Breast epithelium (tissue), 3 donors: Measurements from ENCODE around the gene CSF2.

Source experiments
- POLR2A ChIP-seq: fragments of 450-650 bp; IDR thresholded peaks from one replicate; pipeline ENCODE4 v1.6.1; 2016; ENCODE audit warnings: antibody characterized with exemption, mild to moderate bottlenecking, moderate library complexity
- POLR2AphosphoS5 ChIP-seq, 3 donors: sonication (generic); formaldehyde crosslinking; IDR thresholded peaks; one replicate each; pipeline ENCODE4 v1.6.1; 2017; ENCODE audit warnings: antibody characterized with exemption in 3 of 3
- TF ChIP-seq, protein P1 (sequence below), 3 donors: fragments of 450-650 bp; IDR thresholded peaks; one replicate each; pipeline ENCODE4 v1.5.1; 2016 to 2017; ENCODE audit warnings: antibody characterized with exemption in 3 of 3, mild to moderate bottlenecking in 3 of 3, moderate library complexity in 3 of 3

DNA sequence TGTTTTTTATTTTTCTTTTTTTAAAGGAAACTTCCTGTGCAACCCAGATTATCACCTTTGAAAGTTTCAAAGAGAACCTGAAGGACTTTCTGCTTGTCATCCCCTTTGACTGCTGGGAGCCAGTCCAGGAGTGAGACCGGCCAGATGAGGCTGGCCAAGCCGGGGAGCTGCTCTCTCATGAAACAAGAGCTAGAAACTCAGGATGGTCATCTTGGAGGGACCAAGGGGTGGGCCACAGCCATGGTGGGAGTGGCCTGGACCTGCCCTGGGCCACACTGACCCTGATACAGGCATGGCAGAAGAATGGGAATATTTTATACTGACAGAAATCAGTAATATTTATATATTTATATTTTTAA lies 2.1 kb downstream of the CSF2 start:
- TF ChIP-seq, protein P1, sequence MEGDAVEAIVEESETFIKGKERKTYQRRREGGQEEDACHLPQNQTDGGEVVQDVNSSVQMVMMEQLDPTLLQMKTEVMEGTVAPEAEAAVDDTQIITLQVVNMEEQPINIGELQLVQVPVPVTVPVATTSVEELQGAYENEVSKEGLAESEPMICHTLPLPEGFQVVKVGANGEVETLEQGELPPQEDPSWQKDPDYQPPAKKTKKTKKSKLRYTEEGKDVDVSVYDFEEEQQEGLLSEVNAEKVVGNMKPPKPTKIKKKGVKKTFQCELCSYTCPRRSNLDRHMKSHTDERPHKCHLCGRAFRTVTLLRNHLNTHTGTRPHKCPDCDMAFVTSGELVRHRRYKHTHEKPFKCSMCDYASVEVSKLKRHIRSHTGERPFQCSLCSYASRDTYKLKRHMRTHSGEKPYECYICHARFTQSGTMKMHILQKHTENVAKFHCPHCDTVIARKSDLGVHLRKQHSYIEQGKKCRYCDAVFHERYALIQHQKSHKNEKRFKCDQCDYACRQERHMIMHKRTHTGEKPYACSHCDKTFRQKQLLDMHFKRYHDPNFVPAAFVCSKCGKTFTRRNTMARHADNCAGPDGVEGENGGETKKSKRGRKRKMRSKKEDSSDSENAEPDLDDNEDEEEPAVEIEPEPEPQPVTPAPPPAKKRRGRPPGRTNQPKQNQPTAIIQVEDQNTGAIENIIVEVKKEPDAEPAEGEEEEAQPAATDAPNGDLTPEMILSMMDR (IDR thresholded peaks at IDR 0.05), result no peak
- no peak for TF ChIP-seq POLR2A
- TF ChIP-seq POLR2AphosphoS5 (IDR thresholded peaks at IDR 0.05), result no peak
